GM21528 (cell line): Measurements from ENCODE around the gene POLR2L.
A peak's percentile ranks its signal among the peaks of the same experiment; 100 is the strongest.

Experiments used
- ATAC-seq: cut with Tn5 transposase; IDR thresholded peaks from one replicate; pipeline ENCODE4 v1.9.1; 2021; ENCODE audit warnings: mild to moderate bottlenecking, moderate library complexity; ENCODE audit not compliant: unreplicated experiment, low FRiP score

Gene POLR2L

DNA sequence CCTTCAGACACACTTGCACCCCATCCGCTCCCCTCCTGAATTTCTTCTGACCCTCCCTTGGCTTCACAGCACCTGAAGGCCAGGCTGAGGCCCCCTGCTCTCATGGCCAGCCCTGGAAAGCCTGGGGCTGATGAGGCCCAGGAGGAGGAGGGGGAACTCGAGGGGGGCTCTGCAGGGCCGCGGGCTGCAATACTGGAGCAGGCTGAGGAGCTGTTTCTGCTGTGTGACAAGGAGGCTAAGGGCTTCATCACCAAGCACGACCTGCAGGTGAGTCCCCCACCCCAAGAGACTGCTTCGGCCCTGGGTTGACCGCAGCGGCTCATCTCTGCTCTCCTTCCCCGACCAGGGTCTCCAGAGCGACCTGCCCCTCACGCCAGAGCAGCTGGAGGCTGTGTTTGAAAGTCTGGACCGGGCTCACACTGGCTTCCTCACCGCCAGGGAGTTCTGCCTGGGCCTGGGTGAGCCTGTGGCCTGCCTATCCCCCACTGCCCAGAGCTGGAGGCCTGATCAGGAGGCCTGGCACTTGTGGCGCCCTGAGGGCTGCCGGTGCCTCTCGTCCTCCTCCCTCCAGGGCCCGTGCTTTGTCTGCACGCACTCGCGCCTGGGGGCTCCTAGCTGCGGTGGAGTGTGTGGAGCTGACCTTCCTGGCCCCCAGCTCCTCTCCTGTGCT, 13.7 kb downstream of the POLR2L start:
- ATAC-seq: no peak

DNA sequence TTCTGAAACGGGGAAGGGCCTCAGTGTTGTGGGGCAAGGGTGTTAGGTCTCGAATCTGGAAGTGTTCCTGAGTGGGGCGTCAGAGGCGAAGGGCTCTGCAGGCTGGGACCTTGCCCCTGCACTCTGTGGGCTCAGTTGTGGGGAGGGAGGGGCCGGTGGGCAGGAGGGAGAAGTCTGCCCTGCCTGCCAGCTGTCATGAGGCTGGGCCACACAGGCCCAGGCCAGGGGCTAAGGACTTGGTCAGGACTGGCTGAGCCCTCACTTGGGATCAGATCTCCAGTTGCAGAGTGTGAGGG, 14.5 kb downstream of the POLR2L start, which contains the start of gene CRACR2B:
TSS of gene CRACR2B (plus strand) at position 23 of the 296 bp plus-strand sequence. CDS start 689 bp downstream, outside the sequence.
- peak; percentile 22 for ATAC-seq

DNA sequence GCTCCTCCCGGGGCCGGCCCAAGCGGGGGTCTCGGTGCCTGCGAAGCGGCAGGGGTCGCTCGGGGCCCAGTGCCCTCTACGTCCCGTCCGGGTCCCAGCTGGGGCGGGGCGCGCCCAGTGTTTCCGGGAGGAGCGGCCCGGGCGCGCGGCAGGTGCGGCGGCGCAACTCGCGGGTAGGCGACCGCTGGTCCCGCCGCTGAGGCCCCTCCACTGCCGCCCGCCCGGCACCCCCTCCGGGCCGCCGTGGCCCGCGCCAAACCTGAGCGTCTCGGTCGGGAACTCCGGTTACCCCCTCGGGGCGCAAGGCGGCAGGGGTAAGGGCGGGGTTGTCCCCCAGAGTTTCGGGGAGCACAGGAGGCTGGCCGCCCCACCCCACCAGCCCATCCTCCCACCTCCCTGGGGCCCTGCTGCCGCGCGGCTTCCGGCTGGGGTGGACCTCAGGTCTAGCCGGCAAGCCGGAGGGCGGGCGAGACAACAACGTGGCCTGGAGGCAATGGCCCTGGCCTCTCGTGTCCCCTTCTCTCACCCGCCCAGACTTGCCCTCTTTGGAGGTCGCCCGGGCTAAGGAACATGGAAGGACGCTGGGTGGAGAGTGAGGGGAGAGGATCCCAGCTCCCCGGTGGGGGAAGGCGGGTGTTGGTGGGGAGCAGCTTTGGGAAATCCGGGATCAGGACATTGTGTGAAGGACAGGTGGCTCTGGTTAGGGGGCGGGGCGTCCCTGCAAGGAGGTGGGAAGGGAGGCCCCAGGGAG, 15.0 kb downstream of the POLR2L start:
- peak; percentile 40 for ATAC-seq

DNA sequence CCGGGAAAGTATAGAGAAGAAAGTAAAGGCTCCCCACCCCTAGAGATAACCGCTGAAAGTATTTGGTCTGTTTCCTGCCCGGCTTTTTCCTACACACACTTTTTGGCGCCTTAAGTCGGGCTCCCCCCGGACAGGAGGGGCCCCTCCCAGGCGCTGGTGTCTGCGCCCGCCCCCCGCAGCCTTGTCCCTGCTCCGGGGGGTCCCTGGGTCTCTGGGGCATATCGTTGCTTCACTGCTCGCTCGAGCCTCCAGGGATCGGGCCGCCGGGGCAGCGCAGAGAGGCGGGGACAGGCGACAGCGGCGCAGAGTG, 15.5 kb downstream of the POLR2L start:
- peak; percentile 1 for ATAC-seq

DNA sequence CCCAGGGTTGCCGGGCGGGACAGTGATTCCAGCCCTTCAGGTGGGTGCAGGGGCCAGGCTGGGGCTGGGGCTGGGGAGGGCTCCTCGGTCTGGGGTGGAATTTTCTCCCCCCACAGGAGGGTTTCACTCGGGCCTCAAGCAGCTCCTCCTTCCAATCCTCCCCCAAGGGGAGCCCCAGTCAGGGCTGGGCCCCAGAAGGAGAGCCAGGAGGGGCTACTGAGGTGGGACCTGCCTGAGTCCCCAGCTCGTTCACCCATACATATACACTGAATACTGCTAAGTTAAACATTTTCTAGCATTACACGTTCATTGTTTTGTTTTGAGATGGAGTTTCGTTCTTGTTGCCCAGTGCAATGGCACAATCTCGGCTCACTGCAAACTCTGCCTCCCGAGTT, 16.1 kb downstream of the POLR2L start:
- ATAC-seq: no peak

DNA sequence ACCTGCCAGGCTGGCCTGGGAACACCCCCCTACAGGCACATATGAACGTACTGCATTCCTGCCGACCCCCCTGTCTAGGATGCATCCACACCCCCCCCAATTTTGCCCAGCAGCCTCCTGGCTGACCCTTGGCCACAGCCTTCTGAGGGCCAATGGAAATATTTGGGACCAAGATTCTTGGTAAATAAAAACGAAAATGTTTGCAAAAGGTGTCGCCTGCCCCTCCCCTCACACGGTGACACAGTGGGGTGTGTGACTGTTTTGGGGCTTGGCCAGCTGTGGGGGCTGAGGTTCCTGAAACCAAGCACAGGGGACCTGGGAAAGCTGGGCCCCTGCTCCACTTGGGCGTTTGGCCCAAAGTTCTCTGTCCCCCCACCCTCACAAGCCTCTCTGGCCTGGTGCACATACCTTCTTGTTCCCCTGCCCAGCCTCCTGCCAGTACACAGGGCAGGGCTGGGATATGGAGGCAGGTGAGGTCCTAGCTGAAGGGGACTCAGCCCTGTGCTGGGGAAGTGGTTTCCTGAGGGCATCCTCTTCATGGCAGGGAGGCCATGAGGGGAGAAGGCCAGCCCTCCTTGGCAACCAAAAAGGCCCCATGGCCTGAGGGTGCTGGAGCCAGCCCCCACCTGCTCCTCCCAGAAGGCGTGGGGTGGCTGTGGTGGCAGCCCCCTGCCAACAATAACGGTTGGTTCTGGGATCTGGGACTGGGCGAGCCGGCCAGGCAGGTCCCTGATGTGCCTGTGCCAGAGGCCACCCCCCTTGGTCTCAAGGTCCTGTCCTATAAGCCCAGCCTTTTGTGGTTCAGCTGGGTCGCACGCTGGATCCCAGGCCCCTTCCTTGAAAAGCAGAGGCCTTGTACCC, 16.7 kb downstream of the POLR2L start:
- no peak for ATAC-seq

DNA sequence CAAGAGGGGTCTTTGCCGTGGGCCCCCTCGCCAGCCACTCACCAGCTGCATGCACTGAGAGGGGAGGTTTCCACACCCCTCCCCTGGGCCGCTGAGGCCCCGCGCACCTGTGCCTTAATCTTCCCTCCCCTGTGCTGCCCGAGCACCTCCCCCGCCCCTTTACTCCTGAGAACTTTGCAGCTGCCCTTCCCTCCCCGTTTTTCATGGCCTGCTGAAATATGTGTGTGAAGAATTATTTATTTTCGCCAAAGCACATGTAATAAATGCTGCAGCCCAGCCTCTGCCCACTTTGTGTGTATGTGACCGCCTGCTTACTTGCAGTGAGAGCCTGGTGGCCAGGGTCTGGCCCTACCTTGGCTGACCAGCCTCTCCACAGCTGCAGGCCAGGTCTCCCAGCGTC, 17.4 kb downstream of the POLR2L start:
- no peak for ATAC-seq

DNA sequence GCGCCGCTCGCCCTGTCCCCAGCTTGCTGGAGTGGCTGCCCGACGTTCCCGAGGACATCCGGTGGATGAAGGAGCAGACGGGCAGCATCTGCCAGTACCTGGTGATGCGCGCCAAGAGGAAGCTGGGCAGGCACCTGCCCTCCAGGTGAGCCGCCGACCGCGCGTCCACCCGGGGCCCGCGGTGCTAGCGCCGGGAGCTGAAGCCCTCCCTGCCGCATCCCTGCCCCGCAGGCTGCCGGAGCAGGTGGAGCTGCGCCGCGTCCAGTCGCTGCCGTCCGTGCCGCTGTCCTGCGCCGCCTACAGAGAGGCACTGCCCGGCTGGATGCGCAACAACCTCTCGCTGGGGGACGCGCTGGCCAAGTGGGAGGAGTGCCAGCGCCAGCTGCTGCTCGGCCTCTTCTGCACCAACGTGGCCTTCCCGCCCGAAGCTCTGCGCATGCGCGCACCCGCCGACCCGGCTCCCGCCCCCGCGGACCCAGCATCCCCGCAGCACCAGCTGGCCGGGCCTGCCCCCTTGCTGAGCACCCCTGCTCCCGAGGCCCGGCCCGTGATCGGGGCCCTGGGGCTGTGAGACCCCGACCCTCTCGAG, 17.9 kb downstream of the POLR2L start:
- ATAC-seq: no peak

DNA sequence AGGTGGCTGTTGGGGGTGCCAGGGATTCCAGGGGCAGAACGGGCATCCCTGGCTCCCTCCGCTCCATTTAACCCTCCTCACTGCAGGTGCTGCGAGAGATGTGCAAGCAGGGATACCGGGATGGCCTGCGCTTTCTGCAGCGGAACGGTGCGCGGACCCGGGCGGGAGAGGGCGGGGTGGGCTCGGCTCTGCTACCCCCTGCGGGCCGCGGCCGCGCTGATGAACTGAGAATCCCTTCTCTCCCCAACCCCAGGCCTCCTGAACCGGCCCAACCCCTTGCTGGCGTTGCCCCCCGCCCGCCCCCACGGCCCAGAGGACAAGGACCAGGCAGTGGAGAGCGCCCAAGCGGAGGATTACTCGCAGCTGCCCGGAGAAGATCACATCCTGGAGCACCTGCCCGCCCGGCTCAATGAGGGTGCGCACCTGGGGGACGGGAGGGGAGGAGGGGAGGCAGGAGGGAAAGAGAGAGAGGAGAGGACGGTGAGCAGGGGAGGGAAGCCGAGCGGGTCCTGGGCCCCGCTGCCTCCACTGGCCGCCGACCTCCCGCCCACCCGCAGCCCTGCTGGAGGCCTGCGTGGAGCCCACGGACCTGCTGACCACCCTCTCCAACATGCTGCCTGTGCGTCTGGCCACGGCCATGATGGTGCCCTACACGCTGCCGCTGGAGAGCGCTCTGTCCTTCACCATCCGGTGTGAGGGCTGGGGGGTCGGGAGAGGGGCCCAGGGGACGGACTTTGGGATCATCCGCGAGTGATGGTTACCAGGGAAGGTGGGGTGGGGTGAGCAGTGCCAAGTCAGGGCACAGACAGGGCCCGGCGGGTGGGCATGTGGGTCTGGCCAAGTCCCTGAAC, 18.7 kb downstream of the POLR2L start:
- no peak for ATAC-seq

DNA sequence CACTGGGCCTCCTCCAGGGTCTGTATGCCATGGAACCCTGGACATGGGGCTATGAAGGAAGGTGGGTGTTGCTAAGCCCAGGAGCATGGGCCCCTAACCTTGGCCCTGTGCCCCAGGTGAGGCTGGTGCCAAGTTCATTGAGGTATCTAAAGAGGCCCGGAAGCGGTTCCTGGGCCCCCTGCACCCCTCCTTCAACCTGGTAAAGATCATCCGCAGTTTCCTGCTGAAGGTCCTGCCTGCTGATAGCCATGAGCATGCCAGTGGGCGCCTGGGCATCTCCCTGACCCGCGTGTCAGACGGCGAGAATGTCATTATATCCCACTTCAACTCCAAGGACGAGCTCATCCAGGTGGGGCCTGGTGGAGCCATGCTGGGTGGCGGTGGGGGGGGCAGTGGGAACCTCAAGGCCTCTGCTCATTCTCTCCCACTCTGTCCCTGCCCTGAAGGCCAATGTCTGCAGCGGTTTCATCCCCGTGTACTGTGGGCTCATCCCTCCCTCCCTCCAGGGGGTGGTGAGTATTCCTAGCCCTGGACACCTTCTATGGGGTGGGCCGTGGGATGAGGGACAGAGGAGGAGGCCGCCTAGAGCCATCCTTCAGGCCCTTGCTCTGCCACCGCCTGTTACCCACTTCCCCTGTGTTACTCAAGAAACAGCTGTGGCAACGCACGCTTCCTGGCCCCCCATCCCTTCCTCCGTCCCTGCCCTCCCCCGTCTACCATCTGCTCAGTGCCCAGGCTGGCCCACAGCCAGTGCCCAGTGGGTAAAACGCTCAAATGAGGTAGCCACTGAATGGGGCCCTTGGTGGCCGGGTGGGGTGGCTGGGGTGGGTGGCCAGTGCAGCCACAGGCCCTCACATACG, 20.6 kb downstream of the POLR2L start:
- ATAC-seq: no peak

DNA sequence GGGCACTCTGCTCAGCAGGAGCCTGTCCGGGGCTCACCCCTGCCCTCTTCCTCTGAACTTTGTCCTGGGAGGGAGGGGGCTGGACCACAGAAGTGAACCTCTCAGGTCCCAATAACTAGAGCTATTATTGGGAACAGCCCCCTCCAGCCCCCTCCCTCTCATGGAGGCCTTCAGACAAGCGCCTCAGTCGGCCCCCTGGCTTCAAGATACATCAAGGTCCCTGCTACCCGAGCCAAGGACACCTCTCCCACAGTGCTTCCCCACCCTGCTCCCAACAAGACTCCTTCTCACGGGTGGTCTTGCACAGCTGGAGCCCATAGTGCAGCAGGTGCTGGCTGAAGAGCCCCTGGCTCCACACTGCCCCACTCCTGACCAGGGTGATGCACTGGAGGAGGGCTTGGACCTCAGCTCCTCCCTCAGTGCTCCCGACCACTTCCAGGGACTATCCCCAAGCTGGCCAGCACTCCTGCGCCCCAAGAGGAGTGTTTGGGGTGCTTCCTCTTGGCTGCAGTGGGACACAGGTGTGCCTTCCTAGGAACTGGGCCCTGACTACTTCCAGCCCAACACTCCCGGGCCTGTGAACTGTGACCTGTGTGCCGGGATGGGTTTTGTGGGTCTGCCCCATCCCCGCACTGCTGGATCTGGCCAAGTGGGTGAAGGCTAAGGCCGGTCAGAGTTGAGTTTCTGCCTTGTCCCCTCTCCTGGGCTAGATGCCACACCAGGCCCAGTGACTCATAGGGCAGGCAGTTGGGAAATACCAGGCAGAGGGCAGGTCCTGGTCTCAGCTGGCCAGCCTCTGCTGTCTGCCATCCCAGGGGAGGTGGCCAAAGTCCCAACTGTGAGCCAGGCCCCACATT, 21.4 kb downstream of the POLR2L start:
- ATAC-seq: no peak

DNA sequence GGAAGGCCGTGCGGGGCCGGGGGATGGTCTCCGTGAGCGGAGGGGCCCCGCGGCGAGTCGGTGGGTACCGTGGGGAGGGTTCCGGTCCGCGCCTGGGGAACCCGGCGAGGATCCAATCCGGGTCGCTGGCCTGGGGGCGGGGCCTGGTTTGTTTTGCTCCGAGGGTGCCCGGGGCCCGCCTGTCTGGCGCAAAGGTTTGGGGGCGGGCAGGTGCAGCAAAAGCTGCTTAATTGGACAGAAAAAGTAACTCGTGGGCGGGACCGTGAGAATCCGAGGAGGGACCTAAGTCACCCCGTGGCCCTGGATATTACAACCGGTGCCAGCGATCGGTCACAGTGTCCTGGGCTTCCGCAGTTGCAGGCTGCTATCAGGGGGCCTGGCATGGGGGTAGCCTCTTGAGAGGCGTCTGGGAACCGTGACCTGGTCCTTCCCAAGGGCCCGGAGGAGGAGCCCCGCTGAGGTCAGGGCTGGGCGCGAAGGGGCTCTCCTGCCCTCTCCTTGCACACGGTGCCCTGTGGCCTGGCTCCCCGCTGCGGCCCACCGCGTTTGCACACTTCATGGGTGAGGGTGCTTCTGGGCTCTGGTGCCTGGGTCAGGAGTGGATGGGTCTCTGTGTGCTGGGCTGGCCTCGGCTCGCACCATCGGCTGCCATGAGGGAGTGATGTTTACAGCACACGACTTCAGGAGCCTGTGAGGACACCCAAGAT, 22.2 kb downstream of the POLR2L start:
- peak; percentile 61 for ATAC-seq

DNA sequence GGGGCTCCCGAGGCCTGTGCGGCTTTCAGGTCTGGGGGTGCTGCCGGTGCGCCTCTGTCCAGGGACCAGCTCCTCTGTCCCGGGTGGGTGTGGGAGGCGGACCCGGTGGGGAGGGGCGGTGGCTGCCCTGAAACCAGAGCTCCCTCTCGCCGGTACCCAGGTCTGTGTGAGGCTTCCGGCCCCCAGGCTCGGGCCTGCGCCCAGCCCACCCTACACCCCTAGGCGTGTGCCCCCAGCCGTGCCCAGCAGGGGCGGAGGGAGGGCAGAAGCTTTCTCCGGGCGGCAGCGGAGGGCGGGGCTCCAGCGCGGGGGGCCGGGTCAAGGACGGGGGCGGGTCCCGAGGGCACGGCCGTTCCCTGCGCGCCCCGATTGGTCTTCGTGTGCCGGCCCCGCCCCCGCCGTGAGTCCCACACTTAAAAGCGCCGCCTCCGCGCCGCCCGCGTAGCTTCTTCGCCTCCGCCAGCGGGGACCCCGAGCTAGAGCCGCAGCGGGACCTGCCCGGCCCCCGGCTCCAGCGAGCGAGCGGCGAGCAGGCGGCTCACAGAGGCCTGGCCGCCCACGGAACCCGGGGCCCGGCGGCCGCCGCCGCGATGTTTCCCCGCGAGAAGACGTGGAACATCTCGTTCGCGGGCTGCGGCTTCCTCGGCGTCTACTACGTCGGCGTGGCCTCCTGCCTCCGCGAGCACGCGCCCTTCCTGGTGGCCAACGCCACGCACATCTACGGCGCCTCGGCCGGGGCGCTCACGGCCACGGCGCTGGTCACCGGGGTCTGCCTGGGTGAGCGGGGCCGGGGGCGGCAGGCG, 23.0 kb downstream of the POLR2L start:
- ATAC-seq: peak; percentile 63

DNA sequence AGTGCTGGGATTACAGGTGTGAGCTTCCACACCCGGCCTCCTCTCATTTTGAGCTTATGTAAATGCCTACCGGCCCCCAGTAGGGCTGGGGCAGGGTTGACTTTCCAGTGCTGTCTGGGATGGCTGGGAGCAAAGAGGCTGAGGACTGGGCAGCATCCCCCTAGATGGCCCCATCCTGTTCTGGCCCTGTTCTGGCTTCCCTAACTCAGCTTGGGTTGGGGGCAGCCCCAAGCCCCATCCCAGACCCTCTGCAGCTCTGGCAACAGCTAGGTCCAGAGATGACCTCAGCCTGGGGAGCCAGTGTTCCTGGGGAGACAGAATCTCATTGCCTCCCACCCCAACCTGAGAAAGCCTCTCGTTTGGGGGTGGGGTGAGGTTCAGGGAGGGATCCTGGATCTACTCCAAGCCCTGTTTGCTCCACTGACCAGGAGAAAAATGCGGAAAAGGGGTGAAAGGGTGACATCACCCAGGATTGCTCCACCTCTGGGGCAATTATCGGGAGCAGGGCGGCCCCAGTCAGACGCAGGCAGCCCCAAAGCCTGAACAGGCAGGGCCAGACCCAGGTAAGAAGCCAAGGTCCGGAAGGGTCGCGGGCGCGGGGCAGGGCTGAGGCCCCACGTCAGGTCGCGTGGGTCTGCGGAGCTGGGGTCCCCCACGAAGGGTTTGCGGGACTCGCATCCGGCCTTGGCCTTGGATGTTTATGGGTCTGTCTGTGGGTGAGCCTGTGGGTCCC, 23.8 kb downstream of the POLR2L start, which contains the start of gene PNPLA2:
TSS of gene PNPLA2 (plus strand) at position 519 of the 733 bp plus-strand sequence. CDS start 805 bp downstream, outside the sequence.
- no peak for ATAC-seq

DNA sequence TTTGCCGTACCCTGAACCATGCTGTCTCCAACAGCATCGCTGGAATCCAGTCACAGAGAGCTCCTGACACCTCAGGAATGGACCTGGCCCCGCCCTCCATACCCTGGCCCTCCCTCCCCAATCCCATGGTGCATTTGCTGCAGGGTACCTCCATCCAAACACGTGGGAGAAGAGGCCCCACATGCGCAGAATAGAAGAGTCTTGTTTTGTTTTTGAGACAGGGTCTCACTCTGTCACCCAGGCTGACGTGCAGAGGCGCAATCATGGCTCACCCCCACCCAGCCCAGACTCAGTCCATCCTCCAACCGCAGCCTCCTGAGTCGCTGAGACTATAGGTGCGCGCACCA, 25.9 kb downstream of the POLR2L start:
- no peak for ATAC-seq

DNA sequence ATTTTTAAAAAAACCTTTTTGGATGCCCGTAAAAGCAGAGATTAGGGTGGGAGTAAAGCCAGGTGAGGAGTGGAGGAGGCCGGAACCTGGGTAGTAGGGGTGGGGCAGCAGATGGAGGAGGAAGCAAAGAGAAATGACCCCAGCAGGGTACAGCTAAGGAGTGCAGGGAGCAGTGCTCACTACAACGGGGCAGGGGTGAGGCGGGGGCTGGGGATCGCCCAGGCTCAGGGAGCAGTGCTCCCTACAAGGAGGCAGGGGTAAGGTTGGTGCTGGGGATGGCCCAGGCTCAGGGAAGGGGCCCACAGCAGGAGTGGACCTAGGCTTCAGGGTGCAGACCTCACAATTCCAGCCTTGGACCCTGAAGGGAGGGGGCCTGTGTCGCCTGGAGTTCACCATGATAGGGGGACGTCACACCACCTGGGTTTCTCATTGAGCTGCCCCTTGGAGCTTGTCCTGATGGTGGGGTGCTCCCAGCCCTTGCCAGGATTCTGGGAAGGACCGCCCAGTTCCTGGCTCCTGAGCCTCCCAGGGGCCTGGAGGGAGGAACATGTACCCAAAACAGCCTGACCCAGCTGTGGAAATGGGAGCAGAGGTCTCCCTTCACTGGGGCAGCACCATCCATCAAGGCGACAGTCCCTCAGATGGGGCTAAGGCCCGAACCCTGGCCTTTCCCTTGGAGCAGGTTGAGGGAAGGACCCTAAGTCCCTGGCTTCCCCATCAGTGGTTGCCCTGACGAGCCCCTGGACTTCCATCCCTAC, 26.5 kb downstream of the POLR2L start:
- ATAC-seq: no peak
